Stomach (tissue), 9 donors: ENCODE data around the gene CRYBG1. TPM values are rescaled to one million over a fixed set of nuclear protein-coding genes. Genes with fewer than 3 reads are reported as not detected.

ENCODE experiments used
- DNase-seq, 2 donors: peaks; one replicate each; pipeline versions ENCODE4 v3.0.0 to v3.0.0-alpha.2; 2013 to 2019
- H3K27ac ChIP-seq, 5 donors: fragments of 200-600 bp in 4 of 5; sonication (generic) in 4 of 5; one replicate each; pipeline ENCODE4 v1.5.1; 2013 to 2019; ENCODE audit warnings: mild to moderate bottlenecking in 1 of 5, moderate library complexity in 1 of 5
- H3K27me3 ChIP-seq, 3 donors: fragments of 200-600 bp; sonication (generic); one replicate each; pipeline ENCODE4 v1.5.1; 2017 to 2019; ENCODE audit warnings: mixed run types in 1 of 3
- H3K36me3 ChIP-seq, 4 donors: fragments of 200-600 bp; sonication (generic); 1 replicate in 3 of 4; 2 replicates in 1 of 4; pipeline ENCODE4 v1.5.1; 2016 to 2019
- H3K4me1 ChIP-seq, 4 donors: fragments of 200-600 bp; sonication (generic); one replicate each; pipeline ENCODE4 v1.5.1; 2016 to 2019
- H3K4me3 ChIP-seq, 4 donors: fragments of 200-600 bp; sonication (generic) in 3 of 4; one replicate each; pipeline ENCODE4 v1.5.1; 2016 to 2019; ENCODE audit warnings: mild to moderate bottlenecking in 1 of 4
- H3K9me3 ChIP-seq, 4 donors: fragments of 200-600 bp; sonication (generic); one replicate each; pipeline ENCODE4 v1.5.1; 2016 to 2019
- EP300 ChIP-seq: sonication (generic); formaldehyde crosslinking; IDR thresholded peaks from one replicate; pipeline ENCODE4 v1.6.1; 2017; ENCODE audit warnings: antibody characterized with exemption
- POLR2A ChIP-seq, 4 donors: fragments of 450-650 bp; IDR thresholded peaks; one replicate each; pipeline ENCODE4 v1.6.1; 2016; ENCODE audit warnings: antibody characterized with exemption in 4 of 4, control low read depth in 2 of 4, mild to moderate bottlenecking in 1 of 4, moderate library complexity in 1 of 4
- POLR2AphosphoS5 ChIP-seq, 3 donors: sonication (generic); formaldehyde crosslinking; IDR thresholded peaks; one replicate each; pipeline ENCODE4 v1.6.1; 2016; ENCODE audit warnings: antibody characterized with exemption in 3 of 3
- WGBS, 5 donors: extraction: QIAGEN DNeasy Blood & Tissue Kit in 3 of 5; methylation state at CpG; one replicate each; pipeline versions ENCODE4 v1.1.5 to v1.1.7; 2013 to 2018; 5-methylcytosine and 5-hydroxymethylcytosine counted together
- intact Hi-C: fragments of 100-400 bp; cut with DNase I; formaldehyde crosslinking; loops from one replicate; pipeline ENCODE4 v1.15.1; 2023; ENCODE audit warnings: low total_unique reads
- polyA plus RNA-seq, 3 donors: library from polyadenylated mRNA; stranded (reverse); fragments of 200-250 nt; gene quantifications; one replicate each; pipeline ENCODE4 v1.2.3, GENCODE V29; 2013
- total RNA-seq, 5 donors: library from RNA; depleted of rRNA; stranded (reverse); fragments of >200 nt; gene quantifications; one replicate each; pipeline versions ENCODE4 v1.1.0 to v1.2.3, GENCODE V29; 2014 to 2016
- TF ChIP-seq, protein P1 (sequence below), 7 experiments: fragments of 450-650 bp in 4 of 7; fragments of 200-600 bp in 3 of 7; sonication (generic) in 3 of 7; IDR thresholded peaks; one replicate each; pipeline ENCODE4 v1.5.1; 2016 to 2019; ENCODE audit warnings: antibody characterized with exemption in 7 of 7, control low read depth in 2 of 7, mild to moderate bottlenecking in 1 of 7
- donor health status: healthy with polysubstance abuse.
- donor health status: Bipolar disorder and iron deficiency.
- donor health status: healthy.

CRYBG1 gene
- total and polyA plus RNA-seq, 8 donors = 0.45 to 47.2 (median 9.9) TPM

DNA sequence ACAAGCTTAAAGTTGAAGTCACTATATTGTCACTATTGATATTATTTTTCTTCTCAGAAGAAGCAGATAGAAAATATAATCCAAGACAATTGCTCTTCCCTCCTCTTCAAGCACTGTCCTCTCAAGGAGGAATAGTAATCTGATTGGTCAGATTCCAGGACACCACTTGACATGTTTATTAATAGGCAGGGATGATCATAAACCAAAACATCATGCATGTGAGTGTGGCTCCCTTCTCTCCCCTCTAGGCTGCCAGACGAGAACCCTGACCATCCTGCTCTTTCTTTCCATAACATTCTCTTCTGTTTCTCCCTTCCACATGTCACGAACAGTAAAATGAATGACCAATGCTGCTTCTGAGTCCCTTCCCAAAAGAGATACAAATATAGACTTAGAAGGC is 42.5 kb upstream of the CRYBG1 start:
- Histone ChIP-seq H3K4me3 (no peak overlapping the region), H3K36me3 (peaks cover 12 to 28% (median 22%) of the 10 kb centered on the region in 4 donors), H3K27me3 (no peaks in the 10 kb centered on the region), H3K4me1 (peaks cover 0 to 53% (median 22%) of the 10 kb centered on the region in 4 donors), H3K27ac (no peak overlapping the region), H3K9me3 (no peaks in the 10 kb centered on the region)
- no peak for DNase-seq
- WGBS, 5 donors = 71 to 82% (median 77%) methylated on average over 2 of the region's 2 CpGs
- TF ChIP-seq EP300 (no peak), POLR2AphosphoS5 (IDR thresholded peaks at IDR 0.05) (no peak), POLR2A (IDR thresholded peaks at IDR 0.05) (no peak)
- TF ChIP-seq, protein P1, sequence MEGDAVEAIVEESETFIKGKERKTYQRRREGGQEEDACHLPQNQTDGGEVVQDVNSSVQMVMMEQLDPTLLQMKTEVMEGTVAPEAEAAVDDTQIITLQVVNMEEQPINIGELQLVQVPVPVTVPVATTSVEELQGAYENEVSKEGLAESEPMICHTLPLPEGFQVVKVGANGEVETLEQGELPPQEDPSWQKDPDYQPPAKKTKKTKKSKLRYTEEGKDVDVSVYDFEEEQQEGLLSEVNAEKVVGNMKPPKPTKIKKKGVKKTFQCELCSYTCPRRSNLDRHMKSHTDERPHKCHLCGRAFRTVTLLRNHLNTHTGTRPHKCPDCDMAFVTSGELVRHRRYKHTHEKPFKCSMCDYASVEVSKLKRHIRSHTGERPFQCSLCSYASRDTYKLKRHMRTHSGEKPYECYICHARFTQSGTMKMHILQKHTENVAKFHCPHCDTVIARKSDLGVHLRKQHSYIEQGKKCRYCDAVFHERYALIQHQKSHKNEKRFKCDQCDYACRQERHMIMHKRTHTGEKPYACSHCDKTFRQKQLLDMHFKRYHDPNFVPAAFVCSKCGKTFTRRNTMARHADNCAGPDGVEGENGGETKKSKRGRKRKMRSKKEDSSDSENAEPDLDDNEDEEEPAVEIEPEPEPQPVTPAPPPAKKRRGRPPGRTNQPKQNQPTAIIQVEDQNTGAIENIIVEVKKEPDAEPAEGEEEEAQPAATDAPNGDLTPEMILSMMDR (IDR thresholded peaks at IDR 0.05) = no peak
- intact Hi-C loops = no loop called here

DNA sequence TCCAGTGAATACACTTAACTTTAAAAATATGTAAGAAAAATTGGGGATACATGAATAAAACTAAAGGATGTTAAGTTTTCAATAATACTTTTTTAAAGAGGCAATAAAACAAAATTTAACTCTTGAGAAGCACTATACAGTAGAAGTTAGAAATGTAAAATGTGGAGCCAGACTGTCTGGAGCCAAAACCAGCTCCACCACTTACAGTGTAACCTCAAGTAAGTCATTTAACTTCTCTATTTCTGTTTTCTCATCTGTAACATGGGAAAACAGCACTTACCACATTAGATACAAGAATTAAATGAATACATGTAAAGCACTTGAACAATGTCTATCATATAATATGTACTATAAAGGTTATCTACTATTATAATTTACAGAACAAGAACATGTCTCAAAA is 41.7 kb upstream of the CRYBG1 start:
- H3K9me3 ChIP-seq = no peaks in the 10 kb centered on the region
- no peak overlapping the region for H3K27ac ChIP-seq
- H3K36me3 ChIP-seq = peaks cover 12 to 22% (median 15%) of the 10 kb centered on the region in 4 donors
- no peak for DNase-seq
- H3K4me3 ChIP-seq = no peak overlapping the region
- peaks cover 1 to 61% (median 28%) of the 10 kb centered on the region in 4 donors for H3K4me1 ChIP-seq
- H3K27me3 ChIP-seq = no peaks in the 10 kb centered on the region
- intact Hi-C loops = no loop called here
- no peak for TF ChIP-seq POLR2A (IDR thresholded peaks at IDR 0.05)
- no peak for TF ChIP-seq POLR2AphosphoS5 (IDR thresholded peaks at IDR 0.05)

DNA sequence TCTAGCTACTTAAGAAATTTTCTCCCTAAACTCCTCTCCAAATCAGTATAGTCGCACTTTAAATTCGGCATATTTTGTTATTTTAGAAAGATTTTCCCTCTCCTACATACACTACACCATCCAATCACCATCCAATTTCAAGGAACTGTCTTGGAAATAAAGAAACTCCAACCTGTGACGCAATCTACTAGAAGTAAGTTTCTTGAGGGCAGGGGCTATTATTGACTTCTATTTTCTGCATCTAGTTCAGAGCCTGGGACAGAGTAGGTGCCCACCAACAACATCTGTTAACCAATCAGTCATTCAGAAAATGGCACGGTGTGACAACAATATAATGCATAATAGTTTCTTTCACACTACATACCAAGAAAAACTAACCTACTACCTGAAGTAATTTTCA is 38.6 kb upstream of the CRYBG1 start:
- peaks cover 9 to 62% (median 36%) of the 10 kb centered on the region in 4 donors for H3K4me1 ChIP-seq
- H3K4me3 ChIP-seq = no peak overlapping the region
- TF ChIP-seq POLR2A (IDR thresholded peaks at IDR 0.05) (no peak), POLR2AphosphoS5 (IDR thresholded peaks at IDR 0.05) (no peak), EP300 (no peak)
- TF ChIP-seq, protein P1 (IDR thresholded peaks at IDR 0.05) = no peak
- 95 to 98% (median 97%) methylated on average over 4 of the region's 4 CpGs for WGBS, 5 donors
- no peak overlapping the region for H3K27ac ChIP-seq
- H3K36me3 ChIP-seq = no peaks in the 10 kb centered on the region
- intact Hi-C loops = no loop called here
- no peaks in the 10 kb centered on the region for H3K9me3 ChIP-seq
- H3K27me3 ChIP-seq = no peaks in the 10 kb centered on the region
- no peak for DNase-seq

DNA sequence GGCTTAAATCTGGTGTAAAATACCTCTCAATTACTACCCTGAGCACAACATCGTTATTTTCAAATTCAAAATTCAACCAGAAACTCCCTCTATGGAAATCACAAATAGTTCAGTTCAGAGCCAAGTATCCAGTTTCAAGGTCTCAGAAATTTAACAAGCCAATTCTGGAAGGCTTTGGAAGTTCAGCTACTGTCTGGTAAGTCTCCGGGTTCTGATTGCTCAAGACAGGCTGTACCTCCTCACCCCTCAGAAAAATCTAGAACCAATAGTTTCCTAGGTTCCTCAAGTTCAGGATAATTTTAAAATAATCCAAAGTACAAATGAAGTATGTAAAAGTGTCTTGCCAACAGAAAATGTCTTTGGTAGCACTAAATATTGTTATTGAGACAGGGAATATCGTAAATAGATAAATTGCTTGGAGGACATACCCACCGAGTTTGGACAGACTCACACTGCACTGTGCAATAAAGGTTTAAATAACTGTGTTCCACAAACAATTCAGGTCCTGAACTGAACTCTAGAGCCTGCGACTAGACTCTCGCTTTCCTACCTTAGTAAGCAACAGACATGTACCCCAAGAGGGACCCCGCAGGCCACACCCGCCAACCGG is 35.7 kb upstream of the CRYBG1 start:
- Histone ChIP-seq H3K27ac (peak overlapping the region; percentile 87 to 97 (median 93)), H3K4me1 (peaks cover 9 to 40% (median 27%) of the 10 kb centered on the region in 4 donors), H3K36me3 (no peaks in the 10 kb centered on the region), H3K27me3 (peaks cover 0 to 10% (median 1%) of the 10 kb centered on the region in 3 donors), H3K4me3 (peak overlapping the region; percentile 70 to 84 (median 75)), H3K9me3 (no peaks in the 10 kb centered on the region)
- intact Hi-C loops = no loop called here
- TF ChIP-seq, protein P1 (IDR thresholded peaks at IDR 0.05) = no peak
- no peak for TF ChIP-seq EP300
- no peak for TF ChIP-seq POLR2A (IDR thresholded peaks at IDR 0.05)
- TF ChIP-seq POLR2AphosphoS5 (IDR thresholded peaks at IDR 0.05) = no peak
- 2 to 4% (median 3%) methylated on average over 9 of the region's 9 CpGs for WGBS, 5 donors
- DNase-seq = peak in 1 of 2 donors; percentile 12
